GM21390 (cell line): ENCODE data around the gene MMP15.
A peak's percentile ranks its signal among the peaks of the same experiment; 100 is the strongest.
"Not testable (repeated sequence)": the region's sequence is repeated elsewhere in the genome, so short reads cannot be mapped to it uniquely, and the experiment has no call there.

Experiments used
- ATAC-seq: cut with Tn5 transposase; IDR thresholded peaks from one replicate; pipeline ENCODE4 v1.9.1; 2021; ENCODE audit not compliant: unreplicated experiment

The MMP15 gene

GRCh38 chr16:57996406-57997175 is 29.0 kb upstream of the MMP15 start:
- ATAC-seq: no peak

GRCh38 chr16:57997176-57997527 is 28.4 kb upstream of the MMP15 start:
- no peak for ATAC-seq

- no peak for ATAC-seq
Observed at GRCh38 chr16:57997528-57998265, 27.9 kb upstream of the MMP15 start.

DNA sequence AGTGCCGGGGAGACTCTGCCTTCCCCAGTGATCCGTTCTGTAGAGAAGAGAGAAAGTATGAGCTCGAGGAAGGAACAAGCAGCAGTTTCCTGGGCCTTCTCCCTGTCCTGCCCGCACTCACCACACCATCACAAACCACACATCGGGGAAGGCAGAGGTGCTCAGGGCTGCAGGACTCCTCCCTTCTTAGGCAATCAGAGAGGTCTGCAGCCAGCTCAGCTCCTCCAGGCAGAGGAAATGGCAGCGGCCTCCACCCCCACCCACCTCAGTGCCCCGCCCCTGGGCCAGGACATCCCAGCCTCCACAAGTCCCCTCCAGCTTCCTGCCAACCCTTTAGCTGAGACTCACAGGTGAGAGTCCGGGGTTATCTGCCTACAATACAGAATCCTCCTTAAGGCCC is 27.1 kb upstream of the MMP15 start:
- no peak for ATAC-seq

DNA sequence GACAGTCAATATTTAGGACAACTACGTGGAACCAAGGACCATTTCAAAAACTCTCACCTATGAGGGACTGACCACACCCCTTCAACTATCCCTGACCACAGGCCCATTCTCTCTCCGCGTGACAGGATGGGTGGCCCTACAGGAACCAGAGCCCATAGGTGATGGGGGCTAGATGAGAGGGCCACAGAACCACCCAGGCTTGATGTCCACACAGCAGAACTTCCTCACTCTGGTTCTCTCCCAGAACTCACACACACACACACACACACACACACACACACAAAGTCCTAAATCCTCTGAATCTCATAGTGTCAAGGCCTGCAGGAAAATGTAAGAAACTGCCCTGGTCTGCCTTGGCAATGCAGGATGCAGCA is 26.6 kb upstream of the MMP15 start:
- ATAC-seq: no peak

DNA sequence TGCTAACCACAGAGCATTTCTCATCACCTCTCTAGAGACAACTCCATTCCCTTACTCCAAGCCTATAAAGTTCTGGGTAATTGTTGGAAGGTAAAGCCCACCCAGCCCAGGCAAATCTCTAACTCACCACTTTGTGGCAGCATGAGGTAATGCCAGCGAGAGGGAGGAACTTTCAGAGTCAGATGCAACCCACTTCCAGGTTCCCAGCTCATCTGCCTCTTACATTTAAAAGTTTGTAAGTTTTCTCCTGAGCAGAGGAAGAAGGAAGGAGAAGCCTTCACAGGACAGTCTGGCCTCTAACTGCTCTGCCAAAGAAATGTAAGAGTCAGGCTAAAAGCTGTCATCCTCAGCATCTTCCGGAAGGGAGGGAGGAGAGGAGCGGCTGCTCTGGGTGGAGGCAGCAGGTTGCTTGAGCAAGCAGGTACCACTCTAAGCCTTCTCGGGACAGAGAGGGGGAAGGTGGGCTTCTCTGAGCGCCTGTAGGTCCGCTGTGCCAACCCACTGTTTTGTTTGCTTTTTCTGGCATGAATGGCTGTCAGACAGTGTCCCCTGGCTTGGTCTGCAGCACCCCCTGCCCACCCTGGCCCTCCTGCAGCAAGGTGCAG is 26.1 kb upstream of the MMP15 start:
- no peak for ATAC-seq

GRCh38 chr16:57999971-58000705 is 25.4 kb upstream of the MMP15 start, which contains the start of gene ZNF319:
Gene ZNF319, minus strand, starts transcription at chr16:58000672. Its CDS starts 2,407 bp downstream, at chr16:57998265.
- ATAC-seq: peak; percentile 20

- ATAC-seq: peak; percentile 76
Observed at GRCh38 chr16:58000706-58001676, 24.6 kb upstream of the MMP15 start, which contains the start of gene USB1. Gene USB1, plus strand, starts transcription at chr16:58001407. Its CDS starts 77 bp downstream, at chr16:58001484.

- no peak for ATAC-seq
Observed at GRCh38 chr16:58001781-58002415, 23.7 kb upstream of the MMP15 start.

DNA sequence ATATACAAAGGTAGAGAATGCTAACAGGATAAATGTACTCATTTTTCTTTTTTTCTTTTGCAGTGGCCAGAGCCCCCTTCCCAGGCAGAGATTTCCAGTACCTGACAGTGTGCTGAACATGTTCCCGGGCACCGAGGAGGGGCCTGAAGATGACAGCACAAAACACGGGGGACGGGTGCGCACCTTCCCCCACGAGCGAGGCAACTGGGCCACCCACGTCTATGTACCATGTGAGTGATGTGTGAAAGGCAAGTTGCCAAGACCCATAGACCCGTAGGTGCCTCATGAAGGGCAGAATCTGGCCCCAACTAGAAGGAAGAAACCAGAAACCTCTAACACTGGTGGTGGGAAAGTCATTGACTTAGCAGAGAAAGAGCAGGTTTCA is 23.1 kb upstream of the MMP15 start:
- no peak for ATAC-seq

DNA sequence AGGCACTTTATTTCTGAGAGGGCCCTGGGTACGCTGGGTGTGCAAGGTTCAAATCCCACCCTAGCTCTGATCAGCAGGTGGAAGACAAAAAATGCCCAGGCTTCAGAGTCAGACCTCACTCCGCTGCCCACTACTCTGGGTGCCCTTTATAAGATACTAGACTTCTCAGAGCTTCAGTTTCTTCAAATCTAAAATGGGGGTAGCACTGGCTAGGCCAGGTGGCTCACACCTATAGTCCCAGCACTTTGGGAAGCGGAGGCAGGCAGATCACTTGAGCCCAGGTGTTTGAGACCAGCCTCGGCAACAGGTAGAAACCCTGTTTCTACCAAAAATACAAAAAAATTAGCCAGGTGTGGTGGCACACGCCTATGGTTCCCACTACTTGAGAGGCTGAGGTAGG is 22.6 kb upstream of the MMP15 start:
- ATAC-seq: no peak

- ATAC-seq: not testable (repeated sequence)
Observed at GRCh38 chr16:58004736-58005135, 20.8 kb upstream of the MMP15 start.

DNA sequence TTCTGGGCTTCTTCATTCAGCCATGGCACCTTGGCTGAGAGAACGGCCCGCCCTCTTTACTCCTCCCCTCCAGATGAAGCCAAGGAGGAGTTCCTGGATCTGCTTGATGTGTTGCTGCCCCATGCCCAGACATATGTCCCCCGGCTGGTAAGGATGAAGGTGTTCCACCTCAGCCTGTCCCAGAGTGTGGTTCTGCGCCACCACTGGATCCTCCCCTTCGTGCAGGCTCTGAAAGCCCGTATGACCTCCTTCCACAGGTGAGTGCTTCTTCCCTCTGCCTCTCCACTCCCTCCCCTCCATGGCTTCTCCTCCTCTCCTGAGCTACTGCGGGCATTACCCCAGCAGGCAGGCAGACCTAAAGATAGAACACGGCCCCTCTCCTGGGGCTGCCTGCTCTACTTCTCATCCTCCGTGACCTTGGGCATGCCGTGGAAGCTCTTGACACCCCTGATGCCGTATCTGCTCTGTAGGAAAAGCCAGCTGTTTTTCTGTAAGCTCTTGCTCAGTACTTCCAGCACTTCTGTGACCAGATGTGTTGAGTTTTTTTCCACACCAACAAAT is 15.6 kb upstream of the MMP15 start:
- no peak for ATAC-seq

DNA sequence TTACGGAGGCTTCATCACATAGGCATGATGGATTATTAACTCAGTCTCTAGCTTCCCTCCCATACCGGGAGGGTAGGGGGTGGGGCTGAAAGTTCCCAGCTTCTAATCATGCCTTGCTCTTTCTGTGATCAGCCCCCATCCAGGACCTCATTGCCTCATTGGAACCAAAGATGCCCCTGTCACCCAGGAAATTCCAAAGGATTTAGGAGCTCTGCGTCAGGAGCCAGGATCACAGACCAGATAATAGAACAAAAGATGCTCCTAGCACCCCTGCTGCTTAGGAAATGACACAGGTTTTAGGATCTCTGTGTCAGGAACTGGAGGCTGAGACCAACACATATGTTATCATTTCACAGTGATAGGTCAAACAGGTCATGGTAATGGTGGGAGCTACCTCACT is 14.7 kb upstream of the MMP15 start:
- ATAC-seq: no peak

DNA sequence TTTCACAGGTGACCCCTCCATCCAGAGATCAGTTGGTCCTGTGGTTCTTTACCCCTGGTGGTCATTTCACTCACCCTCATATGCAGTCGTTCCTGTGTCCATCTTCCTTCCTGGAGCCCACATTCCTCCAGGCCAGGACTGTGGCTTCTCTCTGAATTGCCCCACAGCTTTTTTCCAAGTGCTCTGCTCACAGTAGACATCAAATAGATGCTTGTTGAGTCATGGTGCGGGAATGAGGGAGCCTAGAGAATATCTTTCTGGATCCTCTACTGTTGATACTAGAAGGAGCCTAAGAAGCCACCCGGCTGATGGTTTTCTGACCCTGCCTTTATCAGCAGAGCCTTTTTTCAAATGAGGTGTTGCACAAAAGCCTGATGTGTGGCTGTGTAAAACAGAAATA is 13.9 kb upstream of the MMP15 start:
- ATAC-seq: no peak

DNA sequence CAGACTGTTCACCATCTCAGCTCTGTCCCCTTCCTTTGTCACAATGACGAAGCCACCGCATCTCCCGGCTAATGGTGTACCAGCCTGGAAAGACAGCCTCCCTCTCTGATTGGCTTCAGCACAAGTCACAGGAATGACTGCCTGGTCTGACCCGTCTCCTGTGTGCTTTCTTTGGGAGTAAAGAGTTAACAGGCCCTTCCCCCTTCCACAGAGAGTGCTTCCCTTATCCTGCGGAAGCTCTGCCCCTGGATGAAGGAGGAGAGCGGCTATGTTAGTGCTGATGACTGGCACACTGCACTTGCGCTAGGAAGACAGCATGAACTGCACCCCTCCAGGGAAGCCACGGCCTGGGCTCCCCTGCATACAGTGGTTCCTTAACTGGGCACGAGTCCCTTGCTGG is 13.1 kb upstream of the MMP15 start:
- ATAC-seq: no peak

DNA sequence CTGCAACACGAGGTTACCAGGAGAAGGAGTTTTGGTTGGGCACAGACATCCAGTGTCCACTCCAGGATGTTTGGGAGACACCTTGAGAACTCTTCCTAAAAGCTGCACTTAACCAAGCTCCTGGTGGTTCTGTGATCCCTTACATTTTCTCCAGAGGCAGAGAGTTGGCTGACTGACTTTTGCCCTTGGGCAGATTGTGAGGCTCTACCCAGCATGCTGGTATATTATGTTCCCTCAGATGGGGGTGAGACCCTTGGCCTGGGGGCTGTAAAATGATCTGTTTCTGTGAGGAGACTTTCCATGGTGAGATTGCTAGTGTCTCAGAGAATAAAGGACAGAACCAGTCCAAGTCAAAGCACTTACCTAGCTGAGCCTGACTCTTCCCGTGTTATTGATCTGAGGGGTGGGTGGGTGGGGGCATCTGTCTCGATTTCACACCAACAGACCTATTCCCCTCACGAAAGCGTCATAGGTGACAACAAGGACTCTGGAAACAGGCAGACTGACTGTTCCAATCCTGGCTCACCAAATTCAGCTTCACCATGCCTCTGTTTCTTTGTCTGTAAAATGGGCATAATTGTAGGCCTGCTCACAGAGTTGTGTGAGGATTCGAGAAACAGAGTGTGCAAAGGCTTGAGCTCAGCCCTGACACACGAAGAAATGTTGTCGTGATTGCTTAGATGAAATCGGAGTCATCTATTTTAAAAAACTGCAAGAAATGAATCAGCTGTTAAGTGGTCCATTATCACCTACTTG is 12.2 kb upstream of the MMP15 start:
- no peak for ATAC-seq

DNA sequence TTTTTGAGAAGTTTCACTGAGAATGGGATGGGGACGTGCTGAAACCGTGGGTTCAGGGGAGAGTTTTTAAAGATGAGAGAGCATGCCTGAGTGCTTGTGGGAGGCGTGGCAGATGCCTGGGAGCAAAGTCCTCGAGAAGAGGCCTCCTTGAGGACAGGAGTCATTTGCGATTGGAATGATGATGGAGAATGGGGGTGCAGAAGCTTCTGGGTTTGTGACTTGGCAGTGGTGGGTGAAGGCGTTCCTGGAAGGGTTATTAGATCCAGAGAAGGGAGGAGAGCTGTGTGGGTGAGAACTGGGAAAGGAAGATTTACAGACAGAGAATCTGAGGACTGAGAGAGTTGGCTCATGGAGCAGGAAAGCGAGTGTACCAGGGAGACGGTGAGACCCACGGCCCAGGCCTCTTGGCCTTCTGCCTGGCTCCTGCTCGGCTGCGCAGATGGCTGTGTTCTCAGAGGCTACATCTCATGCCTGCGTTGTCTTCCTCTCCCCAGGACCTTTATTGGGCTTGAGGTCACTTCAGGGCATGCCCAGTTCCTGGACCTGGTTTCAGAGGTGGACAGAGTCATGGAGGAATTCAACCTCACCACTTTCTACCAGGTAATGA is 8.6 kb upstream of the MMP15 start:
- ATAC-seq: no peak
